Activated CD4-positive, CD25-positive, alpha-beta regulatory T cell treated with anti-CD3 and anti-CD28 coated beads, Interleukin-2, amount 50 U/mL, for 72 hours (primary cell): ENCODE measurements around the gene TRANK1.
"Not testable (repeated sequence)": the region's sequence is repeated elsewhere in the genome, so short reads cannot be mapped to it uniquely, and the experiment has no call there.

ENCODE experiments used
- DNase-seq: peaks from one replicate; pipeline ENCODE4 v3.0.0; 2021

Gene TRANK1

GRCh38 chr3:36944641-36945270 lies at the start of gene TRANK1:
TRANK1 (minus strand) TSS chr3:36945054; CDS start chr3:36944809, 245 bp downstream.
- peak; percentile 67 for DNase-seq

- peak; percentile 94 for DNase-seq
Measured at GRCh38 chr3:36993326-36994283, 48.8 kb upstream of the TRANK1 start, which contains the start of gene MLH1. MLH1 (plus strand) TSS chr3:36993518; CDS start chr3:36993548, 30 bp downstream.

GRCh38 chr3:36992806-36993325 lies 48.0 kb upstream of the TRANK1 start, which contains the start of gene EPM2AIP1:
EPM2AIP1 (minus strand) TSS chr3:36993131; CDS start chr3:36993077, 54 bp downstream.
- DNase-seq = no peak

- no peak for DNase-seq
Measured at GRCh38 chr3:36991923-36992805, 47.3 kb upstream of the TRANK1 start.

- no peak for DNase-seq
Measured at GRCh38 chr3:36991147-36991546, 46.3 kb upstream of the TRANK1 start.

- DNase-seq = no peak
Measured at GRCh38 chr3:36989568-36989967, 44.7 kb upstream of the TRANK1 start.

- DNase-seq = no peak
Measured at GRCh38 chr3:36989005-36989404, 44.2 kb upstream of the TRANK1 start.

- DNase-seq = no peak
Measured at GRCh38 chr3:36988356-36988755, 43.5 kb upstream of the TRANK1 start.

- DNase-seq = no peak
Measured at GRCh38 chr3:36981006-36981405, 36.2 kb upstream of the TRANK1 start.

GRCh38 chr3:36973139-36973538 lies 28.3 kb upstream of the TRANK1 start:
- DNase-seq = no peak

GRCh38 chr3:36972163-36972562 lies 27.3 kb upstream of the TRANK1 start:
- no peak for DNase-seq

- no peak for DNase-seq
Measured at GRCh38 chr3:36969540-36970432, 24.9 kb upstream of the TRANK1 start.

- no peak for DNase-seq
Measured at GRCh38 chr3:36969085-36969484, 24.2 kb upstream of the TRANK1 start.

GRCh38 chr3:36965440-36965839 lies 20.6 kb upstream of the TRANK1 start:
- no peak for DNase-seq

- DNase-seq = no peak
Measured at GRCh38 chr3:36964817-36965216, 20.0 kb upstream of the TRANK1 start.

- no peak for DNase-seq
Measured at GRCh38 chr3:36964331-36964730, 19.5 kb upstream of the TRANK1 start.

GRCh38 chr3:36963008-36963407 lies 18.2 kb upstream of the TRANK1 start:
- not testable (repeated sequence) for DNase-seq

- no peak for DNase-seq
Measured at GRCh38 chr3:36960502-36960901, 15.6 kb upstream of the TRANK1 start.

GRCh38 chr3:36959821-36960220 lies 15.0 kb upstream of the TRANK1 start:
- DNase-seq = no peak

GRCh38 chr3:36957862-36958686 lies 13.2 kb upstream of the TRANK1 start:
- no peak for DNase-seq

- DNase-seq = no peak
Measured at GRCh38 chr3:36957063-36957462, 12.2 kb upstream of the TRANK1 start.
